Measurements from ENCODE around the gene GRIN2A. TPM values are rescaled to one million over a fixed set of nuclear protein-coding genes. Genes with fewer than 3 reads are reported as not detected.

GRIN2A gene
- total RNA-seq, 1 donor from 2014 or later = not detected

DNA sequence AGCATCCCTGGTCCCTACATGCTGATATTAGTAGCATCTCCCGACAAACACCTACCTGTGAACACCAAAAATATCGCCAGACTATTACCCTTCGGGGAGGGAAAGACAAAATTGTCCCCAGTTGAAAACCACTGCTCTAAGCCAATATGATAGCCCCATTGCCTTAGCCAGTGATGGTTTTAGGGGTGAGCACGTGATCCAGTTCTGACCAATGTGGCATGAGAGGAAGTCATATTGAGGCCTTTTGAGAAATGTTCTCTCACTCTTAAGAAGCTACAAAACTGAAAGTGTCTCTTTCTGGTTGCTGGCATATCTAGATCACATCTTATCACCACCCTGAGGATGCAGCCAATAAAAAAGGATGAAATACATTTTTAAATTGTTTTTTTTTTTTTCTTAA lies 136.3 kb downstream of the GRIN2A start:
- no peak for DNase-seq (ENCODE audit: low read depth)
- TF ChIP-seq, protein P1, sequence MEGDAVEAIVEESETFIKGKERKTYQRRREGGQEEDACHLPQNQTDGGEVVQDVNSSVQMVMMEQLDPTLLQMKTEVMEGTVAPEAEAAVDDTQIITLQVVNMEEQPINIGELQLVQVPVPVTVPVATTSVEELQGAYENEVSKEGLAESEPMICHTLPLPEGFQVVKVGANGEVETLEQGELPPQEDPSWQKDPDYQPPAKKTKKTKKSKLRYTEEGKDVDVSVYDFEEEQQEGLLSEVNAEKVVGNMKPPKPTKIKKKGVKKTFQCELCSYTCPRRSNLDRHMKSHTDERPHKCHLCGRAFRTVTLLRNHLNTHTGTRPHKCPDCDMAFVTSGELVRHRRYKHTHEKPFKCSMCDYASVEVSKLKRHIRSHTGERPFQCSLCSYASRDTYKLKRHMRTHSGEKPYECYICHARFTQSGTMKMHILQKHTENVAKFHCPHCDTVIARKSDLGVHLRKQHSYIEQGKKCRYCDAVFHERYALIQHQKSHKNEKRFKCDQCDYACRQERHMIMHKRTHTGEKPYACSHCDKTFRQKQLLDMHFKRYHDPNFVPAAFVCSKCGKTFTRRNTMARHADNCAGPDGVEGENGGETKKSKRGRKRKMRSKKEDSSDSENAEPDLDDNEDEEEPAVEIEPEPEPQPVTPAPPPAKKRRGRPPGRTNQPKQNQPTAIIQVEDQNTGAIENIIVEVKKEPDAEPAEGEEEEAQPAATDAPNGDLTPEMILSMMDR (conservative IDR thresholded peaks at IDR 0.05; ENCODE audit: low read depth, low read length) = no peak
- no peak overlapping the region for H3K4me3 ChIP-seq (ENCODE audit: low read depth, low read length)

DNA sequence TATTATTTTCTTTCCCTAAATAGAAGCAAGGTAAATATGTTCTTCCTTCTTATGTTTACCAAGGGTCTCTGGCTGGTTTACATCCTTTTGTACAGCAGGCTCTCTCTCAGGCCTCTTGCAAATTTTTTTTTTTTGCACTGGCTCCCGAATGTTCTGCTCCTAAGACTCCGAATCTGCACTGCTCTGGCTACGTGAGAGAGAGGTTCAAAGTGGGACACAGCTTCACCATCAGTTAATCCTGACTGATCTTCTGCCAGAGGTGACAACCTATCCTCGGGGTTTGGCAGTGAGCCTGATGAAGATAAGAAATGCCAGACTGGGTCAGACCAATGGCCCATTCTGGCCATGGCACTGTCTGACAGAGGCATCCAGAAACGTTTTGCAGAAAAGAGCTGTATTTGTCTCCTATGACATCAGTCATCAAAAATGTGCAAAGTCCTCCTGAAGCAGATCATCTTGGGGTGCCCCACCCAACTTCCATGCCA lies 136.9 kb downstream of the GRIN2A start:
- TF ChIP-seq, protein P1 (conservative IDR thresholded peaks at IDR 0.05; ENCODE audit: low read depth, low read length) = no peak
- H3K4me3 ChIP-seq (ENCODE audit: low read depth, low read length) = no peak overlapping the region
- DNase-seq (ENCODE audit: low read depth) = no peak

DNA sequence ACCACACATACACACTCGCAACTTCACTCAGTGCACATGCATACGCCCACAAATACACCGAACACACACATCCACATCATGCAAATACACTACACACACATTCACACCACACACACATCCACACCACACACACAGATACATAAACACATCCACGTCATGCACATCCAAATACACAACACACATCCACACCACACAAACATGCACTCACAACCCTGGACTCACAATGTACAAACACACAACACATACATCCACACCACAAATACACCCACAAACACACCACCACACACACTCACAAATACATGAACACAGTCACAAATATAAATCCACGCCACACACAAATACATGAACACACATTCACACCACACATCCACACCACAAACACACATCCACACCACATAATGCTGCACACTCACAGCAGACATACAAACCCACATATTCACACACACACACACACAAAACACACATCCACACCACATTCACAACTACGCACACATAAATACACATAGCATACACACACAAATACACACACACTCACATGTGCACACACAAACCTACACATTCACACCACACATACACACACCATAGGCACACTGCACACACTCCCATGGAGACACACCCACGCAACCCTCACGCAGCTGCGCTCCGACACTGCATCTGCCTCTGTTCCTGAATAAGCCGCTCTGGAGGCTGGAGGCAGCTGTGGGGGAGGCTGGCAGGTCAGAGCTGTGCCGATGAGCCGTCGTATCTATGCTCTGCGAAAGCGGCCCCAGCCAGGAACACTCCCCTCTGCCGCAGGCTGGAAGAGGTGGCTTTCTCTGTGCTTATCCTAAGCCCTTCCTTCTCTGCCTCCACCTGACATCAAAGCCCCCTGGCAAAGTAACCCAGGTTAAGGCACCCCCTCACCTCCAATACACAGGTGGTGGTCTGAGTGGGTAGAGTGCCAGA lies 141.8 kb downstream of the GRIN2A start:
- no peak for DNase-seq (ENCODE audit: low read depth)
- H3K4me3 ChIP-seq (ENCODE audit: low read depth, low read length) = no peak overlapping the region
- TF ChIP-seq, protein P1 (conservative IDR thresholded peaks at IDR 0.05; ENCODE audit: low read depth, low read length) = no peak

DNA sequence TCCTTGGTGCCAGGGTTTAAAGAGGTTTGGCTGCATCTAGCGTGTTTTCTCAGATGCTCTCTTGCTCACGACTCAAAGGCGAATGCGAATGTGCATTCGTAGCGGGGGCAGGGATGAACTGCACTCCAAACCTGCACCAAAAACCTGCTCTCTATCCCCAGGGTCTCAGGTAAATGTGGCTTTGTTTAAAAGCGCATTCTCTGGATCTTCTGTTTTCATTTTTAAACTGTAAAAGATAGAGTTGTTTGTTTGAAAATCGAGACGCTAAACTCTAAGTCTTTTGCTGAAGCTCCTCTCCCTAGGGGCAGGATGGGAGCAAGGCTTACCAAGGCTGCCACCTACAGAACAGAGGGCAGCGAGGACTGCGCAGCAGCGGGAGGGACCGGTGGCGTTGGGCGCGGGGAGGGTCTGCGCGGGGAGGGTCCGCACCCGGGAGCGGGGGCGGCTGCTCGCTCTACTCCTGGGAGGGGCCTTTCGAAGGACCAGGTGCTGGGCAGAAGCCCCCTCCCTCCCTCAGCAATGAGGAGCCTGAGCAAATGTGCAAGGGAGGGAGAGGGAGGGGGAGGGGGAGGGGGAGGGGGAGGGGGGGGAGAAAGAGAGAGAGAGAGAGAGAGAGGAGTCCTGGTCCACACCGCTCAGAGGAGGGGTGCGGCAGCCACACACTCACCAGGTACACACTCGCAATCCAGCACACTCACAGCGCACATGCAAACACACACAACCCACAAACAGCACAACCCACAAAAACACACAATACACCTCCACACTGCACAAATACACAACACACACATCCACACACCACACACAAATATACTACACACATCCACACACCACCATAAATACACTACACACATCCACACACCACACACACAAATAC lies 142.8 kb downstream of the GRIN2A start:
- no peak for DNase-seq (ENCODE audit: low read depth)
- H3K4me3 ChIP-seq (ENCODE audit: low read depth, low read length) = no peak overlapping the region
- TF ChIP-seq, protein P1 (conservative IDR thresholded peaks at IDR 0.05; ENCODE audit: low read depth, low read length) = peak; percentile 43

DNA sequence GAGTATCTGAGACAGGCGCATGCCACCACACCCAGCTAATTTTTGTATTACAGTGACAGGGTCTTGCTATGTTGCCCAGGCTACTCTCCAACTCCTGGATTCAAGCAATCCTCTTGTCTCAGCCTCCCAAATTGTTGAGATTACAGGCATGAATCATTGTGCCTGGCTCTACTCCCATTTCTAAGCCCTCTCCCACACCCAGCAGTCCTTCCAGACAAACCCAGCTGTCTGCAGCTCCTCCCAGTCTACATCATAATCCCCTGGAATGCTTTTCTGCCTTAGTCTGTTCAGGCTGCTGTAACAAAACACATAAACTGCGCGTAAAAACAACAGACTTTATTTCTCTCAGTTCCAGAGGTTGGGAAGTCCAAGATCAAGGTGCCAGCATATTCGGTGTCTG lies 144.5 kb downstream of the GRIN2A start:
- DNase-seq (ENCODE audit: low read depth) = no peak
- TF ChIP-seq, protein P1 (conservative IDR thresholded peaks at IDR 0.05; ENCODE audit: low read depth, low read length) = no peak
- no peak overlapping the region for H3K4me3 ChIP-seq (ENCODE audit: low read depth, low read length)

DNA sequence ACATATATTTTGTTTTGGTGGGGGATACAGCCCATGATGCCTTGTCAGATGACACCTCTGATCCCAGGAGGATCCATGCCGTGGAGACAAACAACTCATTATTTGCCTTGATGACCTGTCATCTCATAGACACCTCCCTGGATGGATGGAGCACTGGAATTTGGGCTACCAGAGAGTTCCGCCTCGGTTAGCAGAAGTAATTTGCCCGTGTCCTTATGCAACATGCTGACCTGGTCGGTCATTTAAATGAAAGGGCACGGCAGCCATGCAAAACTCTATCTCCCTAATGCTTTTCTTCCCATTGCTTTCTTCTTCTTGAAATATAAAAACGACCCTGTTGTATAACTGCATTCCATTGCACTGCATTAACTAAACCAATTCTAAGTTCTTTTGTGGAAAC lies 145.3 kb downstream of the GRIN2A start:
- DNase-seq (ENCODE audit: low read depth) = peak; percentile 53
- TF ChIP-seq, protein P1 (conservative IDR thresholded peaks at IDR 0.05; ENCODE audit: low read depth, low read length) = no peak

More for the DNA sequence above, 145.3 kb downstream of the GRIN2A start:
- no peak overlapping the region for H3K4me3 ChIP-seq (ENCODE audit: low read depth, low read length)
